GM23338 (cell line): ENCODE results near the gene RNLS. TPM values are rescaled to one million over a fixed set of nuclear protein-coding genes. Genes with fewer than 3 reads are reported as not detected.

Experiments
- ATAC-seq: fragments of 200-7000 bp; cut with Tn5 transposase; 3 replicates; pipeline ENCODE4 v1.9.1; 2020
- DNase-seq: peaks from one replicate; pipeline ENCODE4 v3.0.0-alpha.2; 2015; ENCODE audit warnings: low spot score
- H2AFZ ChIP-seq: fragments of 200-600 bp; sonication (generic); 2 replicates; pipeline ENCODE4 v1.8.0; 2016; ENCODE audit warnings: antibody characterized with exemption, mild to moderate bottlenecking, moderate library complexity
- H3F3A ChIP-seq: fragments of 200-600 bp; sonication (generic); replicated peaks from 2 replicates; pipeline ENCODE4 v1.8.0; 2017; ENCODE audit warnings: antibody characterized with exemption, mixed run types, low read depth
- H3K27ac ChIP-seq: fragments of 200-600 bp; sonication (generic); 2 replicates; pipeline ENCODE4 v1.6.1; 2016; ENCODE audit warnings: low read depth
- H3K27me3 ChIP-seq: fragments of 200-600 bp; sonication (generic); 2 replicates; pipeline ENCODE4 v1.8.0; 2016; ENCODE audit warnings: mild to moderate bottlenecking, mixed run types, moderate library complexity; ENCODE audit not compliant: insufficient read depth
- H3K36me3 ChIP-seq: fragments of 200-600 bp; sonication (generic); 2 replicates; pipeline ENCODE4 v1.8.0; 2016; ENCODE audit warnings: mild to moderate bottlenecking; ENCODE audit not compliant: insufficient read depth
- H3K4me1 ChIP-seq: fragments of 200-600 bp; sonication (generic); 2 replicates; pipeline ENCODE4 v1.8.0; 2016; ENCODE audit warnings: mild to moderate bottlenecking, moderate library complexity; ENCODE audit not compliant: insufficient read depth
- H3K4me2 ChIP-seq: fragments of 200-600 bp; sonication (generic); 2 replicates; pipeline ENCODE4 v1.7.1; 2017; ENCODE audit warnings: mixed run types
- H3K4me3 ChIP-seq: fragments of 200-600 bp; sonication (generic); 2 replicates; pipeline ENCODE4 v1.6.1; 2016; ENCODE audit warnings: mixed run types
- H3K79me2 ChIP-seq: fragments of 200-600 bp; sonication (generic); replicated peaks from 2 replicates; pipeline ENCODE4 v1.8.0; 2017; ENCODE audit warnings: mild to moderate bottlenecking; ENCODE audit not compliant: insufficient read depth
- H3K9me2 ChIP-seq: fragments of 200-600 bp; sonication (generic); 2 replicates; pipeline ENCODE4 v1.8.0; 2017; ENCODE audit not compliant: insufficient read depth
- H4K20me1 ChIP-seq: fragments of 200-600 bp; sonication (generic); replicated peaks from 2 replicates; pipeline ENCODE4 v1.8.0; 2017; ENCODE audit warnings: mild to moderate bottlenecking; ENCODE audit not compliant: insufficient read depth
- H3K27ac Mint-ChIP-seq: 2 replicates; pipeline ENCODE4 v1.8.0; 2020; ENCODE audit warnings: inconsistent platforms, mild to moderate bottlenecking, moderate library complexity, mixed read lengths
- H3K27me3 Mint-ChIP-seq: 3 replicates; pipeline ENCODE4 v1.8.0; 2022; ENCODE audit warnings: low read depth, mild to moderate bottlenecking, moderate library complexity, mixed read lengths, inconsistent platforms; ENCODE audit not compliant: insufficient read depth, poor library complexity
- H3K36me3 Mint-ChIP-seq: 3 replicates; pipeline ENCODE4 v1.8.0; 2021; ENCODE audit warnings: low read depth, mild to moderate bottlenecking, inconsistent platforms, moderate library complexity, mixed read lengths
- H3K4me1 Mint-ChIP-seq: 3 replicates; pipeline ENCODE4 v1.8.0; 2020; ENCODE audit warnings: mild to moderate bottlenecking, inconsistent platforms, mixed read lengths
- H3K4me3 Mint-ChIP-seq: 3 replicates; pipeline ENCODE4 v1.8.0; 2021; ENCODE audit warnings: moderate library complexity, mild to moderate bottlenecking, inconsistent platforms, mixed read lengths
- H3K9me3 Mint-ChIP-seq: 3 replicates; pipeline ENCODE4 v1.8.0; 2020; ENCODE audit warnings: moderate library complexity, mild to moderate bottlenecking, inconsistent platforms, mixed read lengths
- EZH2phosphoT487 ChIP-seq: fragments of 200-600 bp; sonication (generic); IDR thresholded peaks from one replicate; pipeline ENCODE4 v1.8.1; 2018; ENCODE audit warnings: antibody characterized with exemption; ENCODE audit not compliant: unreplicated experiment
- NANOG ChIP-seq: IDR thresholded peaks from 2 replicates; pipeline ENCODE4 v1.6.1; 2016; ENCODE audit warnings: antibody characterized with exemption, borderline replicate concordance
- POLR2AphosphoS5 ChIP-seq: IDR thresholded peaks from 2 replicates; pipeline ENCODE4 v1.6.1; 2016; ENCODE audit warnings: antibody characterized with exemption, low read depth
- ZNF114 ChIP-seq: fragments of 250-450 bp; sonication (Bioruptor Pico); IDR thresholded peaks from 2 replicates; pipeline ENCODE4 v1.5.0; 2020; ENCODE audit warnings: mild to moderate bottlenecking, moderate library complexity
- ZNF331 ChIP-seq: fragments of 250-450 bp; sonication (Bioruptor Pico); IDR thresholded peaks from 2 replicates; pipeline ENCODE4 v1.5.0; 2020; ENCODE audit warnings: low read depth, mild to moderate bottlenecking, moderate library complexity
- polyA plus RNA-seq: library from polyadenylated mRNA; unstranded; fragments of >200 nt; fragmentation: Nextera tagmentation; extraction: Ambion mirVana; gene quantifications from 2 replicates; pipeline ENCODE4 v1.2.1, GENCODE V29; 2016
- total RNA-seq: library from RNA; depleted of rRNA; stranded (reverse); fragments of >200 nt; shearing (Covaris generic); gene quantifications from 2 replicates; pipeline ENCODE4 v1.2.3, GENCODE V29; 2014
- TF ChIP-seq, protein P1 (sequence below), 2 experiments: fragments of 200-600 bp in 1 of 2; sonication (generic) in 1 of 2; conservative IDR thresholded peaks; 2 replicates each; pipeline versions ENCODE4 v1.5.1 to v1.6.1; 2016 to 2017; ENCODE audit warnings: antibody characterized with exemption in 2 of 2, low read depth in 2 of 2, mild to moderate bottlenecking in 2 of 2, moderate library complexity in 1 of 2
- TF ChIP-seq, protein P2 (sequence below): fragments of 250-450 bp; sonication (Bioruptor Pico); IDR thresholded peaks from 2 replicates; pipeline ENCODE4 v1.5.0; 2020; ENCODE audit warnings: mild to moderate bottlenecking, moderate library complexity

Gene RNLS
- total and polyA plus RNA-seq, 2 experiments from 2014 or later: 8.8 to 15.2 TPM

DNA sequence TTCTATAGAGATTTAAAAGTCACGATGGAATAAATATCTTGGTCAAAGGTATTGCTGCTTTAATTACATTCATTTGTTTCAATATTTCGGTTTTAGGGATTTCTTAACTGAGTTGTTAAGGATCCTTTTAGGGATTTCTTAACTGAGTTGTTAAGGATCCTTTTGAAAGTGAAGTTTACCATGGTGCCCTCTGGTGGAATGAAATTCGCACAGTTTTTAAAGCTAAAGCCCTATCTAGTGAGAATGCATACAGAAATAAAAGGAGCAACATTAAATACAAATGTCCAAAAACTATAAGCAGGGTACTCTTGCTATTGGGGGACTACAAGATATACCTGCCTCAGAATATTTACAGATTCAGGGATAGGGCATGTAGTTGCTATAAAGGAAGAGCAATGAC lies 193.7 kb downstream of the RNLS start:
- Histone ChIP-seq H3K27me3 (no peaks in the 10 kb centered on the region), H3K27ac (no peak overlapping the region), H3K4me2 (no peak overlapping the region), H3K4me1 (peaks cover 3% of the 10 kb centered on the region), H3F3A (no peaks in the 10 kb centered on the region), H2AFZ (no peak overlapping the region), H3K4me3 (no peak overlapping the region), H3K9me2 (no peaks in the 10 kb centered on the region), H3K79me2 (no peaks in the 10 kb centered on the region), H3K36me3 (no peaks in the 10 kb centered on the region), H4K20me1 (no peaks in the 10 kb centered on the region)
- Mint-ChIP-seq H3K4me1 (peaks cover 3% of the 10 kb centered on the region), H3K4me3 (no peak overlapping the region), H3K27me3 (no peaks in the 10 kb centered on the region), H3K9me3 (no peaks in the 10 kb centered on the region; the same call in 2 of the 3 replicates), H3K27ac (no peak overlapping the region), H3K36me3 (no peaks in the 10 kb centered on the region)
- ATAC-seq (peak; percentile 37; the same call in 2 of the 3 replicates), DNase-seq (peak; percentile 62)
- TF ChIP-seq NANOG (no peak), ZNF331 (CRISPR knock-in tag) (no peak)
- TF ChIP-seq, protein P1, sequence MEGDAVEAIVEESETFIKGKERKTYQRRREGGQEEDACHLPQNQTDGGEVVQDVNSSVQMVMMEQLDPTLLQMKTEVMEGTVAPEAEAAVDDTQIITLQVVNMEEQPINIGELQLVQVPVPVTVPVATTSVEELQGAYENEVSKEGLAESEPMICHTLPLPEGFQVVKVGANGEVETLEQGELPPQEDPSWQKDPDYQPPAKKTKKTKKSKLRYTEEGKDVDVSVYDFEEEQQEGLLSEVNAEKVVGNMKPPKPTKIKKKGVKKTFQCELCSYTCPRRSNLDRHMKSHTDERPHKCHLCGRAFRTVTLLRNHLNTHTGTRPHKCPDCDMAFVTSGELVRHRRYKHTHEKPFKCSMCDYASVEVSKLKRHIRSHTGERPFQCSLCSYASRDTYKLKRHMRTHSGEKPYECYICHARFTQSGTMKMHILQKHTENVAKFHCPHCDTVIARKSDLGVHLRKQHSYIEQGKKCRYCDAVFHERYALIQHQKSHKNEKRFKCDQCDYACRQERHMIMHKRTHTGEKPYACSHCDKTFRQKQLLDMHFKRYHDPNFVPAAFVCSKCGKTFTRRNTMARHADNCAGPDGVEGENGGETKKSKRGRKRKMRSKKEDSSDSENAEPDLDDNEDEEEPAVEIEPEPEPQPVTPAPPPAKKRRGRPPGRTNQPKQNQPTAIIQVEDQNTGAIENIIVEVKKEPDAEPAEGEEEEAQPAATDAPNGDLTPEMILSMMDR (conservative IDR thresholded peaks at IDR 0.05; ENCODE audit: low read depth in 2 of 2): peak; percentile 56 to 62

GRCh38 chr10:88388324-88388723 lies 194.8 kb downstream of the RNLS start:
- peaks cover 3% of the 10 kb centered on the region for H3K4me1 Mint-ChIP-seq
- Histone ChIP-seq H3K36me3 (no peaks in the 10 kb centered on the region), H3K4me2 (no peak overlapping the region), H3K4me1 (peaks cover 3% of the 10 kb centered on the region), H3K27ac (no peak overlapping the region), H3K27me3 (no peaks in the 10 kb centered on the region), H4K20me1 (no peaks in the 10 kb centered on the region), H2AFZ (no peak overlapping the region), H3K79me2 (no peaks in the 10 kb centered on the region), H3F3A (no peaks in the 10 kb centered on the region), H3K4me3 (no peak overlapping the region), H3K9me2 (no peaks in the 10 kb centered on the region)
- ATAC-seq (no peak), DNase-seq (no peak)
- H3K27ac Mint-ChIP-seq: no peak overlapping the region
- H3K36me3 Mint-ChIP-seq: no peaks in the 10 kb centered on the region
- H3K4me3 Mint-ChIP-seq: no peak overlapping the region
- no peaks in the 10 kb centered on the region for H3K27me3 Mint-ChIP-seq
- TF ChIP-seq, protein P2, sequence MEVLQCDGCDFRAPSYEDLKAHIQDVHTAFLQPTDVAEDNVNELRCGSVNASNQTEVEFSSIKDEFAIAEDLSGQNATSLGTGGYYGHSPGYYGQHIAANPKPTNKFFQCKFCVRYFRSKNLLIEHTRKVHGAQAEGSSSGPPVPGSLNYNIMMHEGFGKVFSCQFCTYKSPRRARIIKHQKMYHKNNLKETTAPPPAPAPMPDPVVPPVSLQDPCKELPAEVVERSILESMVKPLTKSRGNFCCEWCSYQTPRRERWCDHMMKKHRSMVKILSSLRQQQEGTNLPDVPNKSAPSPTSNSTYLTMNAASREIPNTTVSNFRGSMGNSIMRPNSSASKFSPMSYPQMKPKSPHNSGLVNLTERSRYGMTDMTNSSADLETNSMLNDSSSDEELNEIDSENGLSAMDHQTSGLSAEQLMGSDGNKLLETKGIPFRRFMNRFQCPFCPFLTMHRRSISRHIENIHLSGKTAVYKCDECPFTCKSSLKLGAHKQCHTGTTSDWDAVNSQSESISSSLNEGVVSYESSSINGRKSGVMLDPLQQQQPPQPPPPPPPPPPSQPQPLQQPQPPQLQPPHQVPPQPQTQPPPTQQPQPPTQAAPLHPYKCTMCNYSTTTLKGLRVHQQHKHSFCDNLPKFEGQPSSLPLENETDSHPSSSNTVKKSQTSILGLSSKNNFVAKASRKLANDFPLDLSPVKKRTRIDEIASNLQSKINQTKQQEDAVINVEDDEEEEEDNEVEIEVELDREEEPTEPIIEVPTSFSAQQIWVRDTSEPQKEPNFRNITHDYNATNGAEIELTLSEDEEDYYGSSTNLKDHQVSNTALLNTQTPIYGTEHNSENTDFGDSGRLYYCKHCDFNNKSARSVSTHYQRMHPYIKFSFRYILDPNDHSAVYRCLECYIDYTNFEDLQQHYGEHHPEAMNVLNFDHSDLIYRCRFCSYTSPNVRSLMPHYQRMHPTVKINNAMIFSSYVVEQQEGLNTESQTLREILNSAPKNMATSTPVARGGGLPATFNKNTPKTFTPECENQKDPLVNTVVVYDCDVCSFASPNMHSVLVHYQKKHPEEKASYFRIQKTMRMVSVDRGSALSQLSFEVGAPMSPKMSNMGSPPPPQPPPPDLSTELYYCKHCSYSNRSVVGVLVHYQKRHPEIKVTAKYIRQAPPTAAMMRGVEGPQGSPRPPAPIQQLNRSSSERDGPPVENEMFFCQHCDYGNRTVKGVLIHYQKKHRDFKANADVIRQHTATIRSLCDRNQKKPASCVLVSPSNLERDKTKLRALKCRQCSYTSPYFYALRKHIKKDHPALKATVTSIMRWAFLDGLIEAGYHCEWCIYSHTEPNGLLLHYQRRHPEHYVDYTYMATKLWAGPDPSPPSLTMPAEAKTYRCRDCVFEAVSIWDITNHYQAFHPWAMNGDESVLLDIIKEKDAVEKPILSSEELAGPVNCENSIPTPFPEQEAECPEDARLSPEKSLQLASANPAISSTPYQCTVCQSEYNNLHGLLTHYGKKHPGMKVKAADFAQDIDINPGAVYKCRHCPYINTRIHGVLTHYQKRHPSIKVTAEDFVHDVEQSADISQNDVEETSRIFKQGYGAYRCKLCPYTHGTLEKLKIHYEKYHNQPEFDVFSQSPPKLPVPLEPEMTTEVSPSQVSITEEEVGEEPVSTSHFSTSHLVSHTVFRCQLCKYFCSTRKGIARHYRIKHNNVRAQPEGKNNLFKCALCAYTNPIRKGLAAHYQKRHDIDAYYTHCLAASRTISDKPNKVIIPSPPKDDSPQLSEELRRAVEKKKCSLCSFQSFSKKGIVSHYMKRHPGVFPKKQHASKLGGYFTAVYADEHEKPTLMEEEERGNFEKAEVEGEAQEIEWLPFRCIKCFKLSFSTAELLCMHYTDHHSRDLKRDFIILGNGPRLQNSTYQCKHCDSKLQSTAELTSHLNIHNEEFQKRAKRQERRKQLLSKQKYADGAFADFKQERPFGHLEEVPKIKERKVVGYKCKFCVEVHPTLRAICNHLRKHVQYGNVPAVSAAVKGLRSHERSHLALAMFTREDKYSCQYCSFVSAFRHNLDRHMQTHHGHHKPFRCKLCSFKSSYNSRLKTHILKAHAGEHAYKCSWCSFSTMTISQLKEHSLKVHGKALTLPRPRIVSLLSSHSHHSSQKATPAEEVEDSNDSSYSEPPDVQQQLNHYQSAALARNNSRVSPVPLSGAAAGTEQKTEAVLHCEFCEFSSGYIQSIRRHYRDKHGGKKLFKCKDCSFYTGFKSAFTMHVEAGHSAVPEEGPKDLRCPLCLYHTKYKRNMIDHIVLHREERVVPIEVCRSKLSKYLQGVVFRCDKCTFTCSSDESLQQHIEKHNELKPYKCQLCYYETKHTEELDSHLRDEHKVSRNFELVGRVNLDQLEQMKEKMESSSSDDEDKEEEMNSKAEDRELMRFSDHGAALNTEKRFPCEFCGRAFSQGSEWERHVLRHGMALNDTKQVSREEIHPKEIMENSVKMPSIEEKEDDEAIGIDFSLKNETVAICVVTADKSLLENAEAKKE: no peak
- TF ChIP-seq EZH2phosphoT487 (no peak), POLR2AphosphoS5 (no peak), ZNF114 (CRISPR knock-in tag) (no peak)
- no peaks in the 10 kb centered on the region for H3K9me3 Mint-ChIP-seq
